A549 (cell line): ENCODE results near the gene AKAP5. TPM values are rescaled to one million over a fixed set of nuclear protein-coding genes. Genes with fewer than 3 reads are reported as not detected.
A peak's percentile ranks its signal among the peaks of the same experiment; 100 is the strongest.

Source experiments
- ATAC-seq, 2 experiments: fragments of 200-7000 bp in 1 of 2; fragments of >200 bp in 1 of 2; cut with Nextera tagmentation in 1 of 2; cut with Tn5 transposase in 1 of 2; 3 replicates each; pipeline versions ENCODE4 v1.8.0 to v1.9.1; 2018 to 2020; ENCODE audit warnings: mild to moderate bottlenecking in 1 of 2, moderate library complexity in 1 of 2
- CTCF ChIA-PET: fragments of 300-600 bp; sonication (Branson Sonifier 250); formaldehyde crosslinking; extraction: SDS; loops from one replicate; lab custom pipeline; 2021; ENCODE audit warnings: antibody characterized with exemption, inconsistent platforms; lab: Yijun Ruan, JAX
- POLR2A ChIA-PET: fragments of 350-600 bp; formaldehyde crosslinking; extraction: SDS; loops from one replicate; lab custom pipeline; 2021; ENCODE audit warnings: antibody characterized with exemption, inconsistent platforms; lab: Yijun Ruan, JAX
- DNase-seq, 2 experiments: peaks; one replicate each; pipeline versions ENCODE4 v3.0.0 to v3.0.0-alpha.2; 2011 to 2016; ENCODE audit warnings: low read depth in 1 of 2, low spot score in 1 of 2
- FAIRE-seq: peaks from 2 replicates; lab custom pipeline; 2011; peaks lifted over from hg19 to GRCh38; lab: Jason Lieb, UNC
- H3K27ac ChIP-seq, 2 experiments: fragments of >200 bp; sonication (Bioruptor Twin); formaldehyde crosslinking; 3 replicates each; pipeline ENCODE4 v1.5.1; 2016 to 2017
- H3K4me1 ChIP-seq: fragments of >200 bp; sonication (Bioruptor Twin); formaldehyde crosslinking; 3 replicates; pipeline ENCODE4 v1.6.1; 2016
- H3K4me2 ChIP-seq: fragments of >200 bp; sonication (Bioruptor Twin); formaldehyde crosslinking; 3 replicates; pipeline ENCODE4 v1.6.1; 2016
- H3K4me3 ChIP-seq: fragments of >200 bp; sonication (Bioruptor Twin); formaldehyde crosslinking; 3 replicates; pipeline ENCODE4 v1.5.1; 2016
- H3K9me3 ChIP-seq: fragments of >200 bp; sonication (Bioruptor Twin); formaldehyde crosslinking; 3 replicates; pipeline ENCODE4 v1.6.1; 2016
- BHLHE40 ChIP-seq: IDR thresholded peaks from 2 replicates; pipeline ENCODE4 v1.6.1; 2012; ENCODE audit warnings: low read depth, low read length, inconsistent platforms
- FOSB ChIP-seq: fragments of 250-450 bp; sonication (Bioruptor Pico); IDR thresholded peaks from 2 replicates; pipeline ENCODE4 v1.5.0; 2020; ENCODE audit warnings: mild to moderate bottlenecking, moderate library complexity
- FOSL2 ChIP-seq, 2 experiments: fragments of 450-650 bp in 1 of 2; fragments of >200 bp in 1 of 2; sonication (Bioruptor Twin) in 1 of 2; formaldehyde crosslinking; IDR thresholded peaks; 2 replicates each; pipeline versions ENCODE4 v1.5.0 to v1.6.1; 2016 to 2020; ENCODE audit warnings: mild to moderate bottlenecking in 1 of 2, moderate library complexity in 1 of 2
- HDAC2 ChIP-seq: fragments of 200-600 bp; sonication (generic); IDR thresholded peaks from 2 replicates; pipeline ENCODE4 v1.6.1; 2016
- HOXA7 ChIP-seq: fragments of 250-450 bp; sonication (Bioruptor Pico); IDR thresholded peaks from 2 replicates; pipeline ENCODE4 v1.5.0; 2020; ENCODE audit warnings: mild to moderate bottlenecking, moderate library complexity
- JUN ChIP-seq, 2 experiments: fragments of >200 bp; sonication (Bioruptor Twin); formaldehyde crosslinking; IDR thresholded peaks; 2 replicates in 1 of 2; 3 replicates in 1 of 2; pipeline ENCODE4 v1.6.1; 2016 to 2017
- KDM1A ChIP-seq: fragments of 200-600 bp; sonication (generic); IDR thresholded peaks from 2 replicates; pipeline ENCODE4 v1.6.1; 2016; ENCODE audit warnings: low read depth, mild to moderate bottlenecking
- MYC ChIP-seq: IDR thresholded peaks from 2 replicates; pipeline ENCODE4 v1.6.1; 2012; ENCODE audit warnings: mild to moderate bottlenecking, inconsistent platforms, low read length, improper control_type of control experiment, borderline replicate concordance
- NFE2L2 ChIP-seq: fragments of 150-350 bp; conservative IDR thresholded peaks from 2 replicates; pipeline ENCODE4 v1.6.1; 2014; ENCODE audit warnings: low read length
- NPAS2 ChIP-seq: fragments of 250-450 bp; sonication (Bioruptor Pico); IDR thresholded peaks from 2 replicates; pipeline ENCODE4 v1.8.0; 2022; ENCODE audit warnings: mild to moderate bottlenecking, moderate library complexity, borderline replicate concordance
- NR3C1 ChIP-seq: fragments of >200 bp; sonication (Bioruptor Twin); formaldehyde crosslinking; IDR thresholded peaks from 3 replicates; pipeline ENCODE4 v1.6.1; 2017
- POLR2A ChIP-seq: IDR thresholded peaks from 2 replicates; pipeline ENCODE4 v1.6.1; 2012; ENCODE audit warnings: mild to moderate bottlenecking, low read length
- POLR2AphosphoS2 ChIP-seq: conservative IDR thresholded peaks from 2 replicates; pipeline ENCODE4 v1.6.1; 2012; ENCODE audit warnings: low read length, improper control_type of control experiment, inconsistent platforms
- RARB ChIP-seq: fragments of 250-450 bp; sonication (Bioruptor Pico); IDR thresholded peaks from 2 replicates; pipeline ENCODE4 v1.8.0; 2021; ENCODE audit warnings: mild to moderate bottlenecking, moderate library complexity
- REST ChIP-seq: fragments of 200-600 bp; sonication (generic); IDR thresholded peaks from 2 replicates; pipeline ENCODE4 v1.6.1; 2016; ENCODE audit warnings: antibody characterized with exemption, mild to moderate bottlenecking, moderate library complexity
- SREBF2 ChIP-seq: fragments of 450-650 bp; IDR thresholded peaks from 2 replicates; pipeline ENCODE4 v1.6.1; 2014; ENCODE audit warnings: mild to moderate bottlenecking, moderate library complexity
- TP53 ChIP-seq: fragments of 250-450 bp; sonication (Bioruptor Pico); IDR thresholded peaks from 2 replicates; pipeline ENCODE4 v1.5.0; 2021; ENCODE audit warnings: mild to moderate bottlenecking, moderate library complexity
- ZFP36 ChIP-seq: fragments of 450-650 bp; IDR thresholded peaks from 2 replicates; pipeline ENCODE4 v1.6.1; 2014; ENCODE audit warnings: borderline replicate concordance; ENCODE audit not compliant: partially characterized antibody
- WGBS: methylation state at CpG from one replicate; pipeline ENCODE4 v1.1.6; 2017; ENCODE audit errors: missing lambda C conversion rate; 5-methylcytosine and 5-hydroxymethylcytosine counted together
- polyA plus RNA-seq, 4 experiments: library from polyadenylated mRNA; depleted of rRNA in 3 of 4; stranded (reverse); fragments of >200 nt; fragmentation: RNase III in 1 of 4; extraction: RNeasy Plus Mini Kit Qiagen cat#74134 plus additional on column Dnase treatment in 1 of 4; gene quantifications; 2 replicates in 3 of 4; 3 replicates in 1 of 4; pipeline ENCODE4 v1.2.3, GENCODE V29; 2011 to 2017
- TF ChIP-seq, protein P1 (sequence below): fragments of >200 bp; sonication (Bioruptor Twin); formaldehyde crosslinking; IDR thresholded peaks from 2 replicates; pipeline ENCODE4 v1.6.1; 2016
- TF ChIP-seq, protein P2 (sequence below): fragments of 250-450 bp; sonication (Bioruptor Pico); IDR thresholded peaks from 2 replicates; pipeline ENCODE4 v1.5.0; 2021; ENCODE audit warnings: mild to moderate bottlenecking, moderate library complexity, borderline replicate concordance
- TF ChIP-seq, protein P3 (sequence below): fragments of 250-450 bp; sonication (Bioruptor Pico); IDR thresholded peaks from 2 replicates; pipeline ENCODE4 v1.5.0; 2020; ENCODE audit warnings: low read depth, mild to moderate bottlenecking, moderate library complexity

Gene AKAP5
- polyA plus RNA-seq, 2 of the 4 experiments (the other 2 are of a cell fraction), result 0.84 to 1.9 TPM

DNA sequence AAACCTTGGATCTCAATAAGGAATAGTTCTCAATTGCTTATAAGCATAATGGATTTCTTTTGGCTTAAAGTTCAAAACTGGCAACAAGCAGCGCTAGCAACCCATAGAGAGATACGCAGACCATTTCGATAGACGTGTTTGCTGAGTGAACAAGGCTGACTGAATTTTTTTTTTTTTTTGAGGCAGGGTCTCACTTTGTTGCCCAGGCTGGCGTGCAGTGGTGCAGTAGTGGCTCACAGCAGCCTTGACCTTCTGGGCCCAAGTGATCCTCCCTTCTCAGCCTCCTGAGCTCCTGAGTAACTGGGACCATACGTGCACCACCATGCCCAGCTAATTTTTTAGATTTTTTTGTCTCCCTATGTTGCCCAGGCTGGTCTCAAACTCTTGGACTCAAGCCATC lies 1.4 kb upstream of the AKAP5 start (continued):
- no peak for TF ChIP-seq TP53 (CRISPR knock-in tag)
- TF ChIP-seq JUN (IDR thresholded peaks at IDR 0.05), result no peak
- no peak for TF ChIP-seq FOSL2 (IDR thresholded peaks at IDR 0.05)
- TF ChIP-seq FOSL2 (CRISPR knock-in tag; IDR thresholded peaks at IDR 0.05), result no peak
- TF ChIP-seq, protein P1, sequence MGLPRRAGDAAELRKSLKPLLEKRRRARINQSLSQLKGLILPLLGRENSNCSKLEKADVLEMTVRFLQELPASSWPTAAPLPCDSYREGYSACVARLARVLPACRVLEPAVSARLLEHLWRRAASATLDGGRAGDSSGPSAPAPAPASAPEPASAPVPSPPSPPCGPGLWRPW, result no peak
- TF ChIP-seq NFE2L2, result no peak
- no peak for TF ChIP-seq BHLHE40

DNA sequence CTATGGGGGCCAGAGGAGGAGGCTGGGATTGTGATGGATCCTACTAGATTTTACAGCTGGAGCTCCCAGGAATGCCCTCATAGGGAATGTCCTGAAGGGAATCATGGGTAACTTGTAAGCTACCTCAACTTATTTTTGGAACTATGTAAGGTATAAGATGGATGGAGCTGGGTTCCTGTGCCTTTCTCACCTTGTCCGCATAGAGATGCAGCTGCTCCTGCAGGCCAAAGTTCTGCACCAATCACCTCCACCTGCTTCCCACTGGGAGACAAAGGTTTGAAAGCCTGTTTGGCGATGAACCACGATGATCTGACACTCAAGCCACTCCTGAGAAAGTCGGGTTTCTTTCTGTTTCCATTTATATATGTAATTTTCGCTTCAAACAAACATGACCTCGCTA lies 648 bp upstream of the AKAP5 start:
- ATAC-seq (peak; percentile 7 to 27; a peak in 3 of 6 replicates), DNase-seq (no peak)
- WGBS, result 23% methylated on average over 6 of the region's 6 CpGs

More for the DNA sequence above, 648 bp upstream of the AKAP5 start:
- Histone ChIP-seq H3K9me3 (no peaks in the 10 kb centered on the region), H3K27ac (peak overlapping the region; percentile 69 to 89; a peak in 5 of 6 replicates), H3K4me2 (peak overlapping the region; percentile 82), H3K4me3 (peak overlapping the region; percentile 86), H3K4me1 (peaks cover 22% of the 10 kb centered on the region; the same call in 2 of the 3 replicates)
- CTCF ChIA-PET, result interaction anchor here (0.7 to 1.4 kb wide), 3 partner anchors 12 to 120 kb away, joined by 3 to 5 read pairs (median 4); no protein-coding TSS in a partner anchor
- TF ChIP-seq NPAS2 (no peak), KDM1A (no peak), HDAC2 (no peak), NR3C1 (no peak), HOXA7 (CRISPR knock-in tag) (no peak), POLR2A (no peak), MYC (no peak), ZFP36 (no peak), RARB (CRISPR knock-in tag) (no peak), SREBF2 (no peak), FOSB (no peak), POLR2AphosphoS2 (no peak), REST (no peak)
- TF ChIP-seq, protein P2, sequence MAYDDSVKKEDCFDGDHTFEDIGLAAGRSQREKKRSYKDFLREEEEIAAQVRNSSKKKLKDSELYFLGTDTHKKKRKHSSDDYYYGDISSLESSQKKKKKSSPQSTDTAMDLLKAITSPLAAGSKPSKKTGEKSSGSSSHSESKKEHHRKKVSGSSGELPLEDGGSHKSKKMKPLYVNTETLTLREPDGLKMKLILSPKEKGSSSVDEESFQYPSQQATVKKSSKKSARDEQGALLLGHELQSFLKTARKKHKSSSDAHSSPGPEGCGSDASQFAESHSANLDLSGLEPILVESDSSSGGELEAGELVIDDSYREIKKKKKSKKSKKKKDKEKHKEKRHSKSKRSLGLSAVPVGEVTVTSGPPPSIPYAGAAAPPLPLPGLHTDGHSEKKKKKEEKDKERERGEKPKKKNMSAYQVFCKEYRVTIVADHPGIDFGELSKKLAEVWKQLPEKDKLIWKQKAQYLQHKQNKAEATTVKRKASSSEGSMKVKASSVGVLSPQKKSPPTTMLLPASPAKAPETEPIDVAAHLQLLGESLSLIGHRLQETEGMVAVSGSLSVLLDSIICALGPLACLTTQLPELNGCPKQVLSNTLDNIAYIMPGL (CRISPR knock-in tag), result no peak
- TF ChIP-seq, protein P3, sequence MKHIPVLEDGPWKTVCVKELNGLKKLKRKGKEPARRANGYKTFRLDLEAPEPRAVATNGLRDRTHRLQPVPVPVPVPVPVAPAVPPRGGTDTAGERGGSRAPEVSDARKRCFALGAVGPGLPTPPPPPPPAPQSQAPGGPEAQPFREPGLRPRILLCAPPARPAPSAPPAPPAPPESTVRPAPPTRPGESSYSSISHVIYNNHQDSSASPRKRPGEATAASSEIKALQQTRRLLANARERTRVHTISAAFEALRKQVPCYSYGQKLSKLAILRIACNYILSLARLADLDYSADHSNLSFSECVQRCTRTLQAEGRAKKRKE (CRISPR knock-in tag), result no peak
- no peak for FAIRE-seq
- POLR2A ChIA-PET, result no interaction called here
